GM19455 (cell line): ENCODE measurements around the gene AP5Z1.

Experiments used
- ATAC-seq: cut with Tn5 transposase; IDR thresholded peaks from one replicate; pipeline ENCODE4 v1.9.1; 2021; ENCODE audit not compliant: unreplicated experiment

The AP5Z1 gene

GRCh38 chr7:4819560-4820404 is 44.4 kb downstream of the AP5Z1 start:
- no peak for ATAC-seq

DNA sequence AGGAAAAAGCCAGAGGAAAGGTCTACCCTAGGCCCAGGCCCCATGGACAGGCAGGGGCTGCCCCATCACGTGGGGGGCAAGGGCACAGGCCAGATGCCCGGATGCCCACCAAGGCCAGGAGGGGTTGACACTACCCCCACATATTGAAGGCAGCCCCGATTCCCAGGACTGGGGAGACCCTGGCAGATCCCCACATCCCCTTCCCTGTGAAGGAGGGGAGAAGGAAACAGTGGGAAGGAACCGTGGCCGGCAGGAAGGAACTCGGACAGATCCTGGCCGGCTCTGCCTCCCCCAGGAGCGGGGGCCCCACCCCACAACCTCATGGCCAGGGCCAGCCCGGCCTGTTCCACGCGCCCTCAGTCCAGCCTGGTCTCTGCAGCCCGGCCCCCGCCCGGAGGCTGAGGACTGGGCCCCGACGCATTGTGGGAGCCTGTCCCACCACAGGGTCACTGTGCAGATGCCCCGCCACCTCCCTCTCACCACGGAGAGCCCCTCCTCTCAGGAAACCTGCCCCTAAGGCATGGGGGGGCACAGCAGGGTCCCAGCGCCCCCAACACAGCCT is 45.1 kb downstream of the AP5Z1 start:
- no peak for ATAC-seq

DNA sequence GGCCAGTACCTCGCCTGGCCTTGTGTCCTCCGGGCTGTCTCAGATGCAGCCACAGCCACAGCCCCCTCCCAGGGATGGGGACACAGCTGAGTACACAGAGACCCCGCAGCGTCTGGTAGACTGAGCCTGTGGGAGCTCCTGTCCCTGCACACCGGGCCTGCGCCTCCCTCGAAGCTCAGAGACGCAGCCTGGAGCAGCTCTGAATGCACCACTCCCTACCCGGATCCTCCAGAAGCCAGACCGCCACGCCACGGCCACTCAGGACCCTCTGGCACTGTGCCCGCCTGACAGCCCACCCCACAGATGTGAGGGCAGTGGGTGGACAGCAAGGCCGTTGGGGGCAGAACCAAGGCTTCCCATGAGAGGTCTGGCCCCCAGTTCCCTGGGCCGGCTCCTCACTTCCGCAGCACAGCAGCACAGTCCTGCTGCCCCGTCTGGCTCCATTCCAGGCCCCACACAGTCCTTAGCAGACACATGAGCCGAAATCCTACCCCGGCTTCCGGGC is 45.6 kb downstream of the AP5Z1 start:
- no peak for ATAC-seq

GRCh38 chr7:4822677-4823076 is 47.3 kb downstream of the AP5Z1 start:
- no peak for ATAC-seq

- ATAC-seq: no peak
These were observed 48.2 kb downstream of the AP5Z1 start for GRCh38 chr7:4823441-4824119.

DNA sequence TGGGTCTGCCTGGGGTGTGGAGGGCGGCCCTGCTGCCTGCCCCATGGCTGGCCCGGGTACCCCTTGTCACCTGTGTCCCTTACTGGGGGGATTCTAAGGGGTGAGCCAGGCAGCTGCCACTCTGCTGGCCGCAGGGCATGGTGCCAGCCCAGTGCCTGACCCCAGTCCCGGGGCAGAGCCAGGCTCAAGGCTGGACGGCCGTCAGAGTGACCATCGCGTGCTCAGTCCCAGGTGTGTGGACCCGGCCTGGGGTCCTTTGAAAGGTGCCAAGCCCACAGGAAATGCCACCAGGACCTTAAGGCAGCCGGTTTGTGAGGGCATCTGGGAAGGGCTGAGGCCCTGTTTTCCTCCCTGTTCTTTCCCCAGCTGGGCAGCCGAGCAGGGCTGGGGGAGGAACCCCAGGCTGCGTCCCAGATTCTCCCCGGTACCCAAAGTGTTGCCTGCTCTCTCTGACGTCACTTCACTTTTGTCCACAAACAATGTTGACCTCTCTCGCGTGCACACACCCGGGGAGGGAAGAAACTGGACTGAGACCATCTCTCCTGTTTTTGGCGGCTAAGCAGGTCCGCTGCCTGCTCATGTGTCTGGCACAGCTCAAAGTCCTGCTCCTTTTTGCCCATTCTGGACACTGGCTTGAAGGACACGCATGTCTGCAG is 48.8 kb downstream of the AP5Z1 start:
- no peak for ATAC-seq

DNA sequence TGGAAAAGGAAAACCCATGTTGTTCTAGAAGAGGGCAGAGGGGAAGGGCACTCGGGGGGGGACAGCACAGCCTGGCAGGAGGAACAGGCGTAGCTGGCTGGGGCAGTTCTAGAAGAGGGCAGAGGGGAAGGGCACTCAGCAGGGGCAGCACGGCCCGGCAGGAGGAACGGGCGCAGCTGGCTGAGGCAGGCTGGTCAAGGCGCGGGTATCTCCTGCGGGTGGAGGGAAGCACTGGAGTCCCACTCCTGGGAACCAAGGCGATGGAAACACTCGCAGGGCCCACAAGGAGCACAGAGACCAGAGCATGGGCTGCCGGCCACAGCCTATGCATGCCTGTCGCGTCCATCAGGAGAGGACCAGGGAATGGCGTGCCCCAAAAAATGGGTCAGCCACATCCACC is 49.7 kb downstream of the AP5Z1 start:
- no peak for ATAC-seq

GRCh38 chr7:4828720-4829383 is 53.4 kb downstream of the AP5Z1 start:
- ATAC-seq: no peak

DNA sequence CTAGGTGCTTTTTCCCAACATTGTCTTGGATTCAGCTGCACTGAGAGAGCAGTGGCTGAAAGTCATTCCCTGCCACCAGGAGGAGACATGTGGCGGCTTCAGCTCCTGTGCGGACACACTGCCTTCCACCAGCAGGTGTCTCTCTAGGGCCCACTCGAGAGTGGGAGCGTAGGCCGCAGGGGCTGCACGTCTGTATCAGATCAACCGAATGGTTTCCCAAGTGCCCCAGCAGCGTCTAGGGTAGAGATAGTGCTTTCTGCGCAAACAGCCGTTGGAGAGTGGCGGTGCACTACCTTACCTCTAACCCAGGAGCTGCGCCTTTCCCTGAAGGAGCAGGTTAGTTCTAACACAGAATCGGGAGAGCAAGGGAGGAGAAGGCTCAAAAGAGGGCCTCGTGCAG is 54.8 kb downstream of the AP5Z1 start:
- ATAC-seq: no peak

DNA sequence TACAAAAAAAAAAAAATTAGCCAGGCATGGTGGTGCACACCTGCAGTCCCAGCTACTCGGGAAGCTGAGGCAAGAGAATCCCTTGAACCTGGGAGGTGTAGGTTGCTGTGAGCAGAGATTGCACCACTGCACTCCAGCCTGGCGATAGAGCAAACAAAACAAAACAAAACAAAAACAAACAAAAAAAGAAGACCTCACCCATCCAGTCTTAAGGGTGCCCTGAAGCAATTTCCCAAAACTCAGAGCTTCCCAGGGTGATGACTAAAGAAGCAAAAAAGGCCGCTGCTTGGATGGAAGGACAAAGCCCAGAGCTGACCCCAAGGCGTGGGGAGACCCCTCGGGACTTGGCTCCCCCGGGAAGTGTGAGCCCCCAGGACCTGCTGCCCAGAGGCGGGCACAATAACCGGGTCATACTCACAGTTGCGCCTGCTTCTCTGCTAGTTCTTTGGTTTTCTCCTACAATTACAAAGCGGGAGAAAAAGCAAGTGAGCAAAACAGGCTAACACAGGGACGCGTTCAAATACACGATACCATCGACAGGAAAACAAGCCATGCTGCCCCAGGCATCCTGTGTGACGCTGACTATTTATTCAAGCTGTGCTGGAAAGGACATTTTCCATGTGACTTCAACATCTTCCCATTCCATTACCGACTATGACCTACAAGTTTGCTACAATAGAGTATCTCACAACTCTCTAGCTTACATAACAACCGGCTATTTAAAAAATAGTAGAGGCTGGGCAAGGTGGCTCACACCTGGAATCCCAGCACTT is 56.5 kb downstream of the AP5Z1 start:
- no peak for ATAC-seq

DNA sequence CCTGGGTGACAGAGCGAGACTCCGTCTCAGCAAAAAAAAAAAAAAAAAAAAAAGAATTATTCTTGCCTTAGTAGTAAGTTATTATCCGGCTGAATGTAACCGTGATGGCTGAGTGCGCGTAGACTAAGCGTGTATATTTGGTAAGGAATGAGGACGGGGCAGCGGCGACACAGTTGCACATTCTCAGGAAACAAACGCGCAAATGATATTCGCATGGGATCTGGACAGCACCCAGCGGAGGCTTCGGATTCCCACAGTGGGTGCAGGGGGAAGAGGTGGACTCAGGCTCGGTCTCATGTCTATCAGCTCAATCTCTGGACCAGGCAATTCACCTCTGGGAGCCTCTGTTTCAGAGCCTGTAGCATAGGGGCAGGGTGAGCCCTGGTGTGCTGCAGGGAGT is 57.3 kb downstream of the AP5Z1 start:
- no peak for ATAC-seq

GRCh38 chr7:4833176-4833575 is 57.8 kb downstream of the AP5Z1 start:
- no peak for ATAC-seq

GRCh38 chr7:4833691-4834600 is 58.5 kb downstream of the AP5Z1 start:
- ATAC-seq: no peak

GRCh38 chr7:4834601-4835397 is 59.4 kb downstream of the AP5Z1 start:
- no peak for ATAC-seq

- no peak for ATAC-seq
These were observed 60.2 kb downstream of the AP5Z1 start for GRCh38 chr7:4835398-4836205.

- no peak for ATAC-seq
These were observed 60.8 kb downstream of the AP5Z1 start for GRCh38 chr7:4836206-4836661.

DNA sequence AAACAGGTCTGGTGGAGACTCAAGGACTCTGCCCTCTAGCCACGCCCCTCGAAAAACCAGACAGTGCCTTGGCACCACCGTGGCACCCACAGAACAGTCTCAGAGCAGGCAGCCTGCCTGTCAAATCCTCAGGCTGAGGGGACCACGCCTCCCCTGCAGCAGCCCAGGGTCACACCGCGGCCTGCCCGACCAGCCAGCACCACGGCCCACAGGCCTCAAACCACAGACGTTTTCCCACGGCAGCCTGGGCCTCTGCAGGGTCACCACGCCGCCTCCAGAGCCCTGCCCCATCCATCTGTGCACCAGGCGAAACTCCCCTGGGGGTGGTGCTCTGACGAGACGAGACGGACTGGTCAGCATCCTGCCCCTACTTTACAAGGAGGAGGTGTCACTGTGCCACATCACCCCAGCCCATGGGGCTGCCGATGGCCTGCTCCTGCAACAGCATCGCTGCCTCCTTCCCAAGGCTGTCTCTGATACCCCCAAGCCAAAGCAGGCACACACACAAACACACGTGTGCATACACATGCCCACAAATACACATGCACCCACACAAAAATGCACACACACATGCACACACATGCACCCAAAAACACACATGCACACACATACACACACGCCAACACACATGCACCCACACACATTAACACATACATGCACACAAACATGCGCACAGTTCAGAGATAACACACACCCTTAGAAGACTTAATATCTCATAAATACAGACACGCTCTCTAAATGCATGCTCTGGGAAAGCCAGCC is 61.8 kb downstream of the AP5Z1 start:
- ATAC-seq: no peak
